Suprapubic skin (tissue), 4 donors: ENCODE data around the gene JAZF1. TPM values are rescaled to one million over a fixed set of nuclear protein-coding genes. Genes with fewer than 3 reads are reported as not detected.
A peak's percentile ranks its signal among the peaks of the same experiment; 100 is the strongest.

ENCODE experiments used
- DNase-seq, 2 donors: peaks; one replicate each; pipeline ENCODE4 v3.0.0-alpha.2; 2019; ENCODE audit warnings: low spot score in 2 of 2
- H3K27ac ChIP-seq: fragments of 200-600 bp; sonication (generic); one replicate; pipeline ENCODE4 v1.5.1; 2019
- H3K27me3 ChIP-seq: fragments of 200-600 bp; sonication (generic); one replicate; pipeline ENCODE4 v1.5.1; 2019
- H3K36me3 ChIP-seq: fragments of 200-600 bp; sonication (generic); one replicate; pipeline ENCODE4 v1.5.1; 2019
- H3K4me1 ChIP-seq: fragments of 200-600 bp; sonication (generic); one replicate; pipeline ENCODE4 v1.5.1; 2019
- H3K4me3 ChIP-seq: fragments of 200-600 bp; sonication (generic); one replicate; pipeline ENCODE4 v1.5.1; 2019; ENCODE audit warnings: mild to moderate bottlenecking
- H3K9me3 ChIP-seq: fragments of 200-600 bp; sonication (generic); one replicate; pipeline ENCODE4 v1.5.1; 2019
- CTCF ChIP-seq, 2 donors: fragments of 200-600 bp in 1 of 2; fragments of 450-650 bp in 1 of 2; sonication (generic) in 1 of 2; IDR thresholded peaks; one replicate each; pipeline ENCODE4 v1.5.1; 2016 to 2019; ENCODE audit warnings: antibody characterized with exemption in 2 of 2, mild to moderate bottlenecking in 1 of 2, moderate library complexity in 1 of 2
- EP300 ChIP-seq: sonication (generic); formaldehyde crosslinking; IDR thresholded peaks from one replicate; pipeline ENCODE4 v1.6.1; 2017; ENCODE audit warnings: antibody characterized with exemption
- POLR2A ChIP-seq, 2 donors: fragments of 450-650 bp; IDR thresholded peaks; one replicate each; pipeline ENCODE4 v1.6.1; 2017; ENCODE audit warnings: antibody characterized with exemption in 2 of 2, mild to moderate bottlenecking in 2 of 2, moderate library complexity in 2 of 2
- POLR2AphosphoS5 ChIP-seq, 3 donors: sonication (generic); formaldehyde crosslinking; IDR thresholded peaks; one replicate each; pipeline ENCODE4 v1.6.1; 2017; ENCODE audit warnings: antibody characterized with exemption in 3 of 3
- WGBS: methylation state at CpG from one replicate; pipeline ENCODE4 v1.1.5; 2018; 5-methylcytosine and 5-hydroxymethylcytosine counted together
- total RNA-seq, 4 donors: library from RNA; depleted of rRNA; stranded (reverse); fragments of >200 nt; gene quantifications; one replicate each; pipeline ENCODE4 v1.1.0, GENCODE V29; 2016

Gene JAZF1
- 1 to 10 TPM; 5.0 to 8.4 (median 7.4) TPM for total RNA-seq

- Histone ChIP-seq H3K4me3 (peak within 1 kb of the TSS; percentile 79), H3K4me1 (peaks cover 21% of the 10 kb centered on the region), H3K27me3 (no peaks in the 10 kb centered on the region), H3K36me3 (no peaks in the 10 kb centered on the region), H3K9me3 (no peaks in the 10 kb centered on the region), H3K27ac (peak within 1 kb of the TSS; percentile 88)
- DNase-seq: peak; percentile 85 to 87
- TF ChIP-seq CTCF (IDR thresholded peaks at IDR 0.05): no peak
- no peak for TF ChIP-seq POLR2AphosphoS5 (IDR thresholded peaks at IDR 0.05)
- no peak for TF ChIP-seq POLR2A (IDR thresholded peaks at IDR 0.05)
- no peak for TF ChIP-seq EP300
- WGBS: 3% methylated on average over 6 of the region's 64 CpGs
Measured at GRCh38 chr7:28180364-28181147, at the start of gene JAZF1. JAZF1 (minus strand) TSS chr7:28180795.

- WGBS: 87% methylated on average over 7 of the region's 7 CpGs
- DNase-seq: no peak
Measured at GRCh38 chr7:28230261-28230660, 49.7 kb upstream of the JAZF1 start.

GRCh38 chr7:28228396-28228795 lies 47.8 kb upstream of the JAZF1 start:
- DNase-seq: no peak
- TF ChIP-seq CTCF (IDR thresholded peaks at IDR 0.05) (no peak), EP300 (no peak), POLR2A (IDR thresholded peaks at IDR 0.05) (no peak), POLR2AphosphoS5 (IDR thresholded peaks at IDR 0.05) (no peak)
- H3K27ac ChIP-seq: no peak overlapping the region
- no peaks in the 10 kb centered on the region for H3K36me3 ChIP-seq
- no peaks in the 10 kb centered on the region for H3K9me3 ChIP-seq
- H3K4me1 ChIP-seq: no peaks in the 10 kb centered on the region
- H3K27me3 ChIP-seq: no peaks in the 10 kb centered on the region
- no peak overlapping the region for H3K4me3 ChIP-seq
- 42% methylated on average over 2 of the region's 2 CpGs for WGBS

More at GRCh38 chr7:28230261-28230660, 49.7 kb upstream of the JAZF1 start:
- Histone ChIP-seq H3K4me1 (no peaks in the 10 kb centered on the region), H3K9me3 (no peaks in the 10 kb centered on the region), H3K4me3 (no peak overlapping the region), H3K27ac (no peak overlapping the region), H3K36me3 (no peaks in the 10 kb centered on the region), H3K27me3 (no peaks in the 10 kb centered on the region)
- no peak for TF ChIP-seq CTCF (IDR thresholded peaks at IDR 0.05)
- TF ChIP-seq POLR2AphosphoS5 (IDR thresholded peaks at IDR 0.05): no peak
- no peak for TF ChIP-seq POLR2A (IDR thresholded peaks at IDR 0.05)
- TF ChIP-seq EP300: no peak

- WGBS: 98% methylated on average over 1 of the region's 1 CpG
- Histone ChIP-seq H3K36me3 (no peaks in the 10 kb centered on the region), H3K27me3 (no peaks in the 10 kb centered on the region), H3K4me1 (no peaks in the 10 kb centered on the region), H3K27ac (no peak overlapping the region), H3K9me3 (no peaks in the 10 kb centered on the region), H3K4me3 (no peak overlapping the region)
- no peak for TF ChIP-seq CTCF (IDR thresholded peaks at IDR 0.05)
- DNase-seq: no peak
Measured at GRCh38 chr7:28226003-28226402, 45.4 kb upstream of the JAZF1 start.

GRCh38 chr7:28225576-28225975 lies 45.0 kb upstream of the JAZF1 start:
- Histone ChIP-seq H3K36me3 (no peaks in the 10 kb centered on the region), H3K9me3 (no peaks in the 10 kb centered on the region), H3K4me1 (no peaks in the 10 kb centered on the region), H3K27me3 (no peaks in the 10 kb centered on the region), H3K4me3 (no peak overlapping the region), H3K27ac (no peak overlapping the region)
- TF ChIP-seq POLR2AphosphoS5 (IDR thresholded peaks at IDR 0.05) (no peak), POLR2A (IDR thresholded peaks at IDR 0.05) (no peak), CTCF (IDR thresholded peaks at IDR 0.05) (no peak), EP300 (no peak)
- WGBS: 82% methylated on average over 4 of the region's 4 CpGs
- no peak for DNase-seq
